H1 (cell line): ENCODE results near the gene CEP192. TPM values are rescaled to one million over a fixed set of nuclear protein-coding genes. Genes with fewer than 3 reads are reported as not detected.

Experiments
- CTCF ChIA-PET: fragments of 300-600 bp; sonication (Branson Sonifier 250); formaldehyde crosslinking; loops from one replicate; lab custom pipeline; 2021; ENCODE audit not compliant: partially characterized antibody; lab: Charles Lee
- POLR2A ChIA-PET: fragments of 300-600 bp; sonication (Branson Sonifier 250); formaldehyde crosslinking; loops from one replicate; lab custom pipeline; 2021; ENCODE audit warnings: inconsistent platforms; ENCODE audit not compliant: partially characterized antibody; lab: Charles Lee
- DNase-seq, 2 experiments: peaks; one replicate each; pipeline versions ENCODE4 v3.0.0 to v3.0.0-alpha.2; 2010 to 2022; ENCODE audit warnings: low spot score in 2 of 2, low read depth in 1 of 2, mixed read lengths in 1 of 2
- FAIRE-seq: peaks from 2 replicates; lab custom pipeline; 2011; peaks lifted over from hg19 to GRCh38; lab: Jason Lieb, UNC
- H2AFZ ChIP-seq: 2 replicates; pipeline ENCODE4 v1.8.1; 2012; ENCODE audit warnings: low read length, inconsistent platforms
- H2AK5ac ChIP-seq: 2 replicates; pipeline ENCODE4 v1.6.1; 2013; ENCODE audit warnings: low read depth, low read length
- H2BK120ac ChIP-seq: replicated peaks from 2 replicates; pipeline ENCODE3; 2013; ENCODE audit warnings: low read depth, low read length, inconsistent platforms
- H2BK12ac ChIP-seq: 2 replicates; pipeline ENCODE4 v1.6.1; 2013; ENCODE audit warnings: low read depth, low read length
- H2BK15ac ChIP-seq: 2 replicates; pipeline ENCODE4 v1.6.1; 2013; ENCODE audit warnings: low read length
- H2BK20ac ChIP-seq: 2 replicates; pipeline ENCODE4 v1.6.1; 2013; ENCODE audit warnings: low read length
- H2BK5ac ChIP-seq: 2 replicates; pipeline ENCODE4 v1.6.1; 2013; ENCODE audit warnings: low read depth, low read length
- H3K14ac ChIP-seq: 2 replicates; pipeline ENCODE4 v1.6.1; 2013; ENCODE audit warnings: inconsistent platforms; ENCODE audit not compliant: insufficient read length
- H3K18ac ChIP-seq: 2 replicates; pipeline ENCODE4 v1.6.1; 2013; ENCODE audit warnings: low read length; ENCODE audit errors: extremely low read depth
- H3K23ac ChIP-seq: 2 replicates; pipeline ENCODE4 v1.6.1; 2013; ENCODE audit warnings: inconsistent platforms; ENCODE audit not compliant: insufficient read length
- H3K23me2 ChIP-seq: 2 replicates; pipeline ENCODE4 v1.6.1; 2013; ENCODE audit warnings: low read depth, low read length
- H3K27ac ChIP-seq: 2 replicates; pipeline ENCODE4 v1.6.1; 2011; ENCODE audit warnings: low read depth, low read length, inconsistent platforms
- H3K27me3 ChIP-seq, 4 experiments: replicated peaks in 1 of 4; 1 replicate in 1 of 4; 2 replicates in 3 of 4; pipeline versions ENCODE4 v1.6.1 to v1.8.1; 2011 to 2013; ENCODE audit warnings: low read length in 3 of 4, mild to moderate bottlenecking in 3 of 4, inconsistent platforms in 2 of 4, mixed read lengths in 2 of 4, moderate library complexity in 1 of 4; ENCODE audit not compliant: control insufficient read depth in 3 of 4, insufficient read depth in 3 of 4; ENCODE audit errors: extremely low read depth in 1 of 4
- H3K36me3 ChIP-seq, 4 experiments: 2 replicates each; pipeline versions ENCODE4 v1.6.1 to v1.8.1; 2011 to 2013; ENCODE audit warnings: mild to moderate bottlenecking in 4 of 4, low read length in 3 of 4, moderate library complexity in 2 of 4, control low read depth in 1 of 4, inconsistent platforms in 1 of 4; ENCODE audit not compliant: insufficient read depth in 4 of 4, control insufficient read depth in 2 of 4
- H3K4ac ChIP-seq: replicated peaks from 2 replicates; pipeline ENCODE3; 2013; ENCODE audit warnings: low read length, low read depth, mixed read lengths, inconsistent platforms; ENCODE audit not compliant: insufficient read length
- H3K4me1 ChIP-seq, 4 experiments: replicated peaks in 1 of 4; 1 replicate in 1 of 4; 2 replicates in 3 of 4; pipeline versions ENCODE4 v1.6.1 to v1.8.1; 2011 to 2013; ENCODE audit warnings: low read length in 3 of 4, inconsistent platforms in 2 of 4, mixed read lengths in 1 of 4; ENCODE audit not compliant: insufficient read depth in 4 of 4, control insufficient read depth in 3 of 4
- H3K4me2 ChIP-seq, 2 experiments: 2 replicates each; pipeline versions ENCODE4 v1.6.1 to v1.8.1; 2011 to 2013; ENCODE audit warnings: low read depth in 2 of 2, low read length in 2 of 2, control low read depth in 1 of 2, inconsistent platforms in 1 of 2, mild to moderate bottlenecking in 1 of 2; ENCODE audit not compliant: insufficient read depth in 1 of 2
- H3K4me3 ChIP-seq, 4 experiments: fragments of 200-600, 300-600 bp in 1 of 4; sonication (generic), shearing (Covaris generic), sonication (Bioruptor Twin) in 1 of 4; 2 replicates each; pipeline versions ENCODE4 v1.5.1 to v1.8.1; 2011 to 2016; ENCODE audit warnings: low read length in 4 of 4, low read depth in 3 of 4, control low read depth in 2 of 4, inconsistent platforms in 2 of 4, mild to moderate bottlenecking in 2 of 4, mixed read lengths in 1 of 4, moderate library complexity in 1 of 4; ENCODE audit not compliant: insufficient read depth in 2 of 4; ENCODE audit errors: extremely low read depth in 1 of 4
- H3K56ac ChIP-seq: replicated peaks from 2 replicates; pipeline ENCODE3; 2013; ENCODE audit warnings: low read depth, mild to moderate bottlenecking, mixed read lengths, low read length, inconsistent platforms; ENCODE audit not compliant: insufficient read length
- H3K79me1 ChIP-seq: 2 replicates; pipeline ENCODE4 v1.6.1; 2013; ENCODE audit warnings: low read depth, low read length, control low read depth
- H3K79me2 ChIP-seq, 2 experiments: 2 replicates each; pipeline versions ENCODE4 v1.6.1 to v1.8.1; 2012 to 2013; ENCODE audit warnings: low read length in 2 of 2, mild to moderate bottlenecking in 2 of 2, inconsistent platforms in 1 of 2; ENCODE audit not compliant: insufficient read depth in 2 of 2, control insufficient read depth in 1 of 2
- H3K9ac ChIP-seq, 4 experiments: replicated peaks in 1 of 4; 1 replicate in 1 of 4; 2 replicates in 3 of 4; pipeline versions ENCODE4 v1.6.1 to v1.8.1; 2011 to 2013; ENCODE audit warnings: low read depth in 3 of 4, low read length in 3 of 4, control low read depth in 2 of 4, mild to moderate bottlenecking in 2 of 4, moderate library complexity in 2 of 4, inconsistent platforms in 1 of 4; ENCODE audit errors: extremely low read depth in 1 of 4
- H3K9me3 ChIP-seq, 2 experiments: 2 replicates each; pipeline versions ENCODE4 v1.6.1 to v1.8.1; 2012 to 2013; ENCODE audit warnings: mild to moderate bottlenecking in 2 of 2, moderate library complexity in 2 of 2, control low read depth in 1 of 2, inconsistent platforms in 1 of 2, low read depth in 1 of 2, low read length in 1 of 2, mixed read lengths in 1 of 2; ENCODE audit not compliant: insufficient read depth in 2 of 2
- H4K20me1 ChIP-seq, 2 experiments: replicated peaks in 1 of 2; 2 replicates each; pipeline versions ENCODE3 to v1.8.1; 2011 to 2013; ENCODE audit warnings: inconsistent platforms in 2 of 2, low read length in 2 of 2, mild to moderate bottlenecking in 1 of 2; ENCODE audit not compliant: insufficient read depth in 2 of 2, control insufficient read depth in 1 of 2
- H4K5ac ChIP-seq: 2 replicates; pipeline ENCODE4 v1.6.1; 2013; ENCODE audit warnings: low read length, low read depth, mixed read lengths, inconsistent platforms; ENCODE audit not compliant: insufficient read length
- H4K8ac ChIP-seq: 2 replicates; pipeline ENCODE4 v1.8.0; 2013; ENCODE audit warnings: mild to moderate bottlenecking, moderate library complexity, low read length, inconsistent platforms; ENCODE audit not compliant: insufficient read depth; ENCODE audit errors: extremely low read depth
- H4K91ac ChIP-seq: replicated peaks from 2 replicates; pipeline ENCODE3; 2013; ENCODE audit warnings: low read length, mixed read lengths, inconsistent platforms; ENCODE audit not compliant: insufficient read length
- HDAC6 ChIP-seq: IDR thresholded peaks from one replicate; pipeline ENCODE4 v1.7.1; 2012; ENCODE audit warnings: low read depth, mild to moderate bottlenecking, inconsistent platforms, low read length, moderate library complexity
- KDM1A ChIP-seq: fragments of 200-600, 300-600 bp; sonication (generic); IDR thresholded peaks from 2 replicates; pipeline ENCODE4 v1.7.1; 2016; ENCODE audit warnings: mild to moderate bottlenecking, low read length, borderline replicate concordance
- WGBS, 2 experiments: shearing (Covaris generic) in 1 of 2; methylation state at CpG; one replicate each; pipeline versions ENCODE4 v1.1.6 to v1.1.7; 2013 to 2015; ENCODE audit warnings: low lambda C conversion rate in 2 of 2, mixed read lengths in 2 of 2, inconsistent platforms in 1 of 2, low coverage in 1 of 2, missing lambda C conversion rate in 1 of 2; ENCODE audit not compliant: insufficient replicate concordance in 2 of 2, insufficient coverage in 1 of 2, insufficient read length in 1 of 2; ENCODE audit errors: extremely low coverage in 1 of 2, missing lambda C conversion rate in 1 of 2; 5-methylcytosine and 5-hydroxymethylcytosine counted together
- polyA plus RNA-seq, 7 experiments: library from polyadenylated mRNA; depleted of rRNA in 3 of 7; stranded (reverse) in 5 of 7; unstranded in 2 of 7; fragments of >200 nt in 5 of 7; fragments of 200-250 nt in 2 of 7; gene quantifications; 1 replicate in 5 of 7; 2 replicates in 1 of 7; 4 replicates in 1 of 7; pipeline versions ENCODE4 v1.2.1 to v1.2.3, GENCODE V29; 2011 to 2013; ENCODE audit warnings: missing spikeins in 2 of 7, mixed read lengths in 2 of 7
- total RNA-seq: library from RNA; stranded (reverse); fragmentation: NEBNext Ultra II Directional; extraction: Animal tissue kit (Norgen Biotek cat#: 25700); gene quantifications from 2 replicates; pipeline ENCODE4 v1.2.1, GENCODE V29; 2021

Gene CEP192
- total and polyA plus RNA-seq, 2 of the 8 experiments (the other 6 are each of a cell fraction or from before 2014, with no cell fraction given) = 13.4 to 23.1 TPM

DNA sequence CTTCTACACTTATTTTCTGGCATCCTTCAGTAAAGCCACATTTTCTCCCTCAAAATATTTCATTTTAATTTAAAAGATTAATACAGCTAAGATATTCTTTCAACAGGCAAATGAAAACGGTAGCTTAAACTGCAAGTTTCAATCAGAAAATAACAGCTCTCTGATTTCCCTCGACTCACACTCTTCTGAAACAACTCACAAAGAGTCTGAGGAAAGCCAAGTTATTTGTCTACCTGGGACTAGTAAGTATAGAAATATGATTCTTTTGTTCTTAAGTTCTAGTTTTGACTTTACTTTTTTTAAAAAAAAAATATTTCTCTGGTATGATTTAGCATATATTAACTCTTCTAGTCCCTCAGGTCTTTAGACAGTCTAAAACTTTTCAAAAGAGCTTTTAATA is 27.2 kb downstream of the CEP192 start:
- H3K4me2 ChIP-seq = no peak overlapping the region
- H3K14ac ChIP-seq = no peak overlapping the region
- no peak overlapping the region for H4K8ac ChIP-seq
- H4K20me1 ChIP-seq = peaks cover 0 to 1% of the 10 kb centered on the region in 2 experiments
- no peak overlapping the region for H2AK5ac ChIP-seq
- H3K79me1 ChIP-seq = no peaks in the 10 kb centered on the region
- no peaks in the 10 kb centered on the region for H3K4me1 ChIP-seq
- no peak overlapping the region for H3K4me3 ChIP-seq
- no peaks in the 10 kb centered on the region for H3K27me3 ChIP-seq
- H2BK5ac ChIP-seq = no peak overlapping the region
- DNase-seq (no peak), FAIRE-seq (no peak)
- POLR2A ChIA-PET = interaction anchor here (1.0 kb wide), 1 partner anchor 70 kb away, joined by 3 read pairs; the partner anchor contains the start of gene SEH1L
- no peaks in the 10 kb centered on the region for H3K23me2 ChIP-seq
- no peak overlapping the region for H3K23ac ChIP-seq
- H3K27ac ChIP-seq = no peak overlapping the region
- H3K79me2 ChIP-seq = peaks cover 0 to 4% of the 10 kb centered on the region in 2 experiments; a peak in 1 of 4 replicates
- WGBS, 2 experiments = 95% methylated on average over 2 of the region's 2 CpGs; no CpG with 5 or more reads in 1 of the 2 experiments
- no peak overlapping the region for H2BK20ac ChIP-seq
- H3K36me3 ChIP-seq = peaks cover 10 to 50% (median 25%) of the 10 kb centered on the region in 4 experiments; a peak in 7 of 8 replicates
- no peaks in the 10 kb centered on the region for H3K9me3 ChIP-seq
- no peak overlapping the region for H3K4ac ChIP-seq
- H2BK120ac ChIP-seq = no peak overlapping the region
- H3K56ac ChIP-seq = no peak overlapping the region
- CTCF ChIA-PET = interaction anchor here (0.7 kb wide), 1 partner anchor 292 kb away, joined by 3 read pairs; no protein-coding TSS in a partner anchor
- no peak overlapping the region for H2AFZ ChIP-seq
- H3K18ac ChIP-seq = no peak overlapping the region
- H3K9ac ChIP-seq = no peak overlapping the region
- TF ChIP-seq KDM1A (no peak), HDAC6 (no peak)
- TF ChIP-seq, all 59 proteins: peak for 0
- no peak overlapping the region for H2BK15ac ChIP-seq
- H2BK12ac ChIP-seq = no peak overlapping the region
- H4K91ac ChIP-seq = no peak overlapping the region
- H4K5ac ChIP-seq = no peak overlapping the region
